ENCODE results near the gene TMEM176A.

GRCh38 chr7:150848561-150849115 lies 48.1 kb downstream of the TMEM176A start:
- TF ChIP-seq CTCF (conservative IDR thresholded peaks at IDR 0.05), result no peak
- TF ChIP-seq ZFX (IDR thresholded peaks at IDR 0.05), result no peak

All from C4-2B (cell line).